GM12874 (cell line): Measurements from ENCODE around the gene FUNDC1.

Experiments used
- TF ChIP-seq, protein P1 (sequence below): IDR thresholded peaks from 2 replicates; pipeline ENCODE4 v1.5.1; 2011; ENCODE audit warnings: low read depth, mild to moderate bottlenecking, control low read depth, low read length, moderate library complexity; ENCODE audit not compliant: insufficient read depth

FUNDC1 gene

GRCh38 chrX:44542567-44543325 lies at the start of gene FUNDC1:
TSS of gene FUNDC1 (minus strand) at chrX:44542859. CDS start at chrX:44542832, 27 bp downstream.
- TF ChIP-seq, protein P1, sequence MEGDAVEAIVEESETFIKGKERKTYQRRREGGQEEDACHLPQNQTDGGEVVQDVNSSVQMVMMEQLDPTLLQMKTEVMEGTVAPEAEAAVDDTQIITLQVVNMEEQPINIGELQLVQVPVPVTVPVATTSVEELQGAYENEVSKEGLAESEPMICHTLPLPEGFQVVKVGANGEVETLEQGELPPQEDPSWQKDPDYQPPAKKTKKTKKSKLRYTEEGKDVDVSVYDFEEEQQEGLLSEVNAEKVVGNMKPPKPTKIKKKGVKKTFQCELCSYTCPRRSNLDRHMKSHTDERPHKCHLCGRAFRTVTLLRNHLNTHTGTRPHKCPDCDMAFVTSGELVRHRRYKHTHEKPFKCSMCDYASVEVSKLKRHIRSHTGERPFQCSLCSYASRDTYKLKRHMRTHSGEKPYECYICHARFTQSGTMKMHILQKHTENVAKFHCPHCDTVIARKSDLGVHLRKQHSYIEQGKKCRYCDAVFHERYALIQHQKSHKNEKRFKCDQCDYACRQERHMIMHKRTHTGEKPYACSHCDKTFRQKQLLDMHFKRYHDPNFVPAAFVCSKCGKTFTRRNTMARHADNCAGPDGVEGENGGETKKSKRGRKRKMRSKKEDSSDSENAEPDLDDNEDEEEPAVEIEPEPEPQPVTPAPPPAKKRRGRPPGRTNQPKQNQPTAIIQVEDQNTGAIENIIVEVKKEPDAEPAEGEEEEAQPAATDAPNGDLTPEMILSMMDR: no peak; the same call in 1 of the 2 replicates

DNA sequence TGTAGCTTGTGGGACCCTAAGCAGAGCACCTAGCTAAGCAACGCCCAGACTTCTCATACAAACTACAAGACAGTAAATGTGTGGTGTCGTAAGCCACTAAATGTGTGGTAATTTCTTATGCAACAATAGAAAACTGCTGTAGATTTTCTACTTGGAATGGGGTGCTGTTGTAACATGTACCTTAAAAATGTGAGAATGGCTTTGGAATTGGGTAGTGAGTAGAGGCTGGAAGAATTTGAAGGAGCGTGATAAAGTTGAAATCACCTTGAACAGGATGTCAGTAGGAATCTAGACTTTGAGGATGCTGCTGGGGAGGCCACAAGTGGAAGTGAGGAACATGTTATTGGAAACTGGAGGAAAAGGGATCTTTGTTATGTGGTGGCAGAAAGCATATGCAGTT lies 43.2 kb upstream of the FUNDC1 start:
- TF ChIP-seq, protein P1: no peak

GRCh38 chrX:44580466-44580865 lies 37.8 kb upstream of the FUNDC1 start:
- TF ChIP-seq, protein P1: no peak

DNA sequence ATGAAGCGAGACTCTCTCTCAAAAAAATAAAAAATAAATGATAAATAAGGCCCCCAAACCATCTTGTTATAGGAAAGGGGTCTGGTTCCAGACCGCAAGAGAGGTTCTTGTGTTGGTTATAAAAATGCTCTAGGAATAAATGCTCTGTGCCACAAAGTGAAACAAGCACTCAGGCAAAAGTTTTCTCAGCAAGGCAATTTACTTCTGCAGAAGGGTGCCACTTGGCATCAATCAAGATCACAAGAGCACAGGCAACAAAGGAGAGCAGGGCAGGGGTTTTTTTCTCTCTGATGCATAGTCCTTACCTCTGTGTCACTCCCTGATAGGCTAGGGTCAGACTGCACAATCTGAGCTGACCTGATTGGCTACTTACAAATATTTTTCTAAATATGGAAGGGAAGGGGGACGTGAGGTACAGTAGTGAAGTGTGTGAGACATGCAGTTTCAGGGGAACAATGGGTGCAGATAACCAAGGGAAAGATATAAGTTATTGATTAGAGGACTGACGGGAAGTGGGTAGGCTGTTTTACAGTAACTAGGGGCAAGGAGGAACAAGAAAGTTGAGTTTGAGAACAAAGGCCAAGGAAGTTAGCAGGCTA lies 29.8 kb upstream of the FUNDC1 start:
- TF ChIP-seq, protein P1: no peak

DNA sequence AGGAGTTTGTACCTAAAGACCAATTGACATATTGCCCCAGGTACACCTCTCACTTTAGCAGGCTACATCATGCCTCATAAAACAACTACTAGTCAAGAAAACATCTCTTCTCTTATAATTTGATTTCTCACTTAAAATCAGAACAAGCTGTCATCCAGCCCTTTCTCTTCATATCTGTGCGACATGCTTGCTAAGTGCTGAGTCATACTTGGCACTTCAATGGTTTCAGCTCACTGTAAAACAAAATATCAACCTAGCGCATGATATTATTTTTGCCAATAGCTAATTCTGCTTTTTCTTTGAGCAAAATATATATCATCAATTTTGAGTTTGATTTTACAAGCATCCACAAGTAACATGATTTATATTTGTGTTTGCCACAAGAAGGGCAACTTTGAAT lies 27.9 kb upstream of the FUNDC1 start:
- TF ChIP-seq, protein P1: no peak

DNA sequence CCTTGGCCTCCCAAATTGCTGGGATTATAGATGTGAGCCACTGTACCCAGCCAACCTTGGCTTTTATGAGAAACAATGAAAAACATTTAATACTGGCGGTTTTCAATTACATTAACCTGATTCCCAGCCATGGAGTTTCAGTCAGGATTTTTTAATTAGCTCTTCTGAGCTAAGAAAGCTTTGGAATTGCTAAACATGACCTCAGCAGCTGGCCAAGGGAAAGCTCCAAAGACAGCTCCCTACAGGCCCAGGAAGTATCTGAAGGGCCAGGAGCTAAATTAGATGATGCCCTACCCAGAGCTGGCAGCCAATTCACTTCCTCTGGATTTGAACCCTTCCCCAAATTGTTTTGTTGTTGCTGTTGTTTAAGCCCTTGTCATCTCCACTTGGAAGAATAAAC lies 26.5 kb upstream of the FUNDC1 start:
- TF ChIP-seq, protein P1: no peak

DNA sequence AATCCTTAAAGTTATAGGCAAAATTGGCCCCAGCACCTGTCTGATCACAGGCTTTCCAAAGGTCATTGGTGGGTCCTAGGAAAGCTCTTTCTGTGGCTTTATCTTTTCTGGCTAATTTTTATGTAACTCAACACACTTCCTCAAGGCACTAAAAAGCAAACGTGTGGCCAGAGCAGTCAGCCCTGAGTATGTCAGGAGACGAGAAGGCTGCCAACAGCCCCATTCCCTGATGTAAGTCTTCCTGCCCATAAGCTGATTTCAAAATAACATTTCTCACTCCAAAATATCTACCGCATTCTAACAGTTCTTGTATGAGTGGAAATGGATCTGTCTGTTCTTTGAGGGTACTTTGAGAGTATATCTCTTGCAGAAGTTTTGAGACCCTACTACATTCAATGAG lies 25.5 kb upstream of the FUNDC1 start:
- TF ChIP-seq, protein P1: no peak
